Mucosa of rectum (tissue), 2 donors: ENCODE data around the gene PPTC7.
"Not testable (repeated sequence)": the region's sequence is repeated elsewhere in the genome, so short reads cannot be mapped to it uniquely, and the experiment has no call there.

Source experiments
- H3K27ac ChIP-seq, 2 donors: one replicate each; pipeline ENCODE4 v1.7.0; 2013; ENCODE audit warnings: inconsistent platforms in 2 of 2, low read depth in 2 of 2, low read length in 2 of 2
- H3K27me3 ChIP-seq, 2 donors: one replicate each; pipeline ENCODE4 v1.7.0; 2013; ENCODE audit warnings: low read length in 2 of 2; ENCODE audit not compliant: control insufficient read depth in 2 of 2, insufficient read depth in 2 of 2
- H3K36me3 ChIP-seq, 2 donors: one replicate each; pipeline ENCODE4 v1.7.0; 2013; ENCODE audit warnings: low read length in 2 of 2; ENCODE audit not compliant: control insufficient read depth in 2 of 2, insufficient read depth in 2 of 2
- H3K4me1 ChIP-seq, 2 donors: one replicate each; pipeline ENCODE4 v1.7.0; 2013; ENCODE audit warnings: low read length in 2 of 2, mild to moderate bottlenecking in 1 of 2; ENCODE audit not compliant: control insufficient read depth in 2 of 2, insufficient read depth in 2 of 2
- H3K4me3 ChIP-seq, 2 donors: one replicate each; pipeline ENCODE4 v1.7.0; 2013; ENCODE audit warnings: low read length in 2 of 2
- H3K9ac ChIP-seq, 2 donors: one replicate each; pipeline ENCODE4 v1.7.0; 2013; ENCODE audit warnings: low read length in 2 of 2, low read depth in 1 of 2, mild to moderate bottlenecking in 1 of 2
- H3K9me3 ChIP-seq, 2 donors: one replicate each; pipeline ENCODE4 v1.7.0; 2013; ENCODE audit warnings: low read length in 2 of 2; ENCODE audit not compliant: control insufficient read depth in 2 of 2
- donor health status: healthy.
- donor health status: Normal muscosa, but diverticular disease.

The PPTC7 gene

DNA sequence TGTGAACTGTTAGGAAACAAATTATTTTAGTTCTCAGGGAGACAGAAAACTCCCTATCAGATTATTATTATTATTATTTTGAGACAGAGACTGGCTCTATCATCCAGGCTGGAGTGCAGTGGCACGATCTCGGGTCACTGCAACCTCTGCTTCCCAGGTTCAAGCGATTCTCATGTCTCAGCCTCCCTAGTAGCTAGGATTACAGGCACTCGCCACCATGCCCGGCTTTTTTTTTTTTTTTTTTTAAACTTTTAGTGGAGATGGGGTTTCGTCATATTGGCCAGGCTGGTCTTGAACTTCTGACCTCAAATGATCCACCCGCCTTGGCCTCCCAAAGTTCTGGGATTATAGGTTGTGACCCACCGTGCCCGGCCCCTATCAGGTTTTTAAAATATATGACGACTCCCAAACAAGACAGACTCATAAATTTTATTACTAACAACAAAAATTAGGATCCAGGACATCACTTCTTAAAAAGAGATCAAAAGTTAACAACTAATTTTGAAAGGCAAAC is 8.3 kb downstream of the PPTC7 start:
- H3K36me3 ChIP-seq, H3K9me3 ChIP-seq, H3K27me3 ChIP-seq: not testable (repeated sequence)
- Histone ChIP-seq H3K27ac (peak overlapping the region; percentile 56 to 80), H3K4me1 (peaks cover 35 to 47% of the 10 kb centered on the region in 2 donors), H3K9ac (peak overlapping the region in 1 of 2 donors; percentile 38), H3K4me3 (peak overlapping the region in 1 of 2 donors; percentile 27)

DNA sequence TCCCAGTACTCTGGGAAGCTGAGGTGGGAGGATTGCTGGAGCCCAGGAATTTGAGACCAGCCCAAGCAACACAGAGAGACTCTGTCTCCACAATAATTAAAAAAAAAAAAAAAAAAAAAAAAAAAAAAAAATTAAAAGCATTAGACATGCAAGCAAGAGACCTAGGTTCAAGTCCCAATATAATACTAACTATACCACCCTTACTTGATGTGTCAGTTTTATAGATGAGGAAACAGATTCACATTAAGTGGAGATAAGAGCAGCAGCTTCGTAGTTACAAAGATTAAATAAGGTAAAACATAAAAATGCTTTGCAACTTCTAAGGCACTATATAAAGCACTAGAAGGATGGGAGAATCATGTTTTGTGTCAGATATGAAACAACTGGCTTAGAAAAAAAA is 9.1 kb downstream of the PPTC7 start:
- Histone ChIP-seq H3K4me3 (no peak overlapping the region), H3K9ac (no peak overlapping the region), H3K36me3 (no peaks in the 10 kb centered on the region), H3K9me3 (peaks cover 0 to 3% of the 10 kb centered on the region in 2 donors), H3K4me1 (peaks cover 29 to 40% of the 10 kb centered on the region in 2 donors), H3K27ac (peak overlapping the region; percentile 48 to 56), H3K27me3 (no peaks in the 10 kb centered on the region)

GRCh38 chr12:110570798-110571197 is 12.3 kb downstream of the PPTC7 start:
- H3K9ac ChIP-seq, H3K9me3 ChIP-seq, H3K27ac ChIP-seq, H3K4me3 ChIP-seq, H3K36me3 ChIP-seq, H3K27me3 ChIP-seq: not testable (repeated sequence)
- peaks cover 13 to 18% of the 10 kb centered on the region in 2 donors for H3K4me1 ChIP-seq

- not testable (repeated sequence) for H3K9ac ChIP-seq, H3K4me3 ChIP-seq, H3K27me3 ChIP-seq, H3K9me3 ChIP-seq, H3K36me3 ChIP-seq, H3K27ac ChIP-seq
- peaks cover 4 to 15% of the 10 kb centered on the region in 2 donors for H3K4me1 ChIP-seq
Observed at GRCh38 chr12:110569838-110570237, 13.3 kb downstream of the PPTC7 start.

GRCh38 chr12:110568752-110569151 is 14.4 kb downstream of the PPTC7 start:
- Histone ChIP-seq H3K9me3 (peaks cover 0 to 3% of the 10 kb centered on the region in 2 donors), H3K27ac (no peak overlapping the region), H3K9ac (no peak overlapping the region), H3K36me3 (no peaks in the 10 kb centered on the region), H3K4me3 (no peak overlapping the region), H3K4me1 (peaks cover 7 to 16% of the 10 kb centered on the region in 2 donors), H3K27me3 (no peaks in the 10 kb centered on the region)

- H3K9me3 ChIP-seq = peaks cover 0 to 3% of the 10 kb centered on the region in 2 donors
- H3K36me3 ChIP-seq = no peaks in the 10 kb centered on the region
- H3K27me3 ChIP-seq = no peaks in the 10 kb centered on the region
- peaks cover 12 to 17% of the 10 kb centered on the region in 2 donors for H3K4me1 ChIP-seq
- H3K4me3 ChIP-seq = no peak overlapping the region
- no peak overlapping the region for H3K27ac ChIP-seq
- no peak overlapping the region for H3K9ac ChIP-seq
Observed at GRCh38 chr12:110566993-110567392, 16.1 kb downstream of the PPTC7 start.

- Histone ChIP-seq H3K9ac (no peak overlapping the region), H3K27me3 (no peaks in the 10 kb centered on the region)
Observed at GRCh38 chr12:110565894-110566871, 16.9 kb downstream of the PPTC7 start.

DNA sequence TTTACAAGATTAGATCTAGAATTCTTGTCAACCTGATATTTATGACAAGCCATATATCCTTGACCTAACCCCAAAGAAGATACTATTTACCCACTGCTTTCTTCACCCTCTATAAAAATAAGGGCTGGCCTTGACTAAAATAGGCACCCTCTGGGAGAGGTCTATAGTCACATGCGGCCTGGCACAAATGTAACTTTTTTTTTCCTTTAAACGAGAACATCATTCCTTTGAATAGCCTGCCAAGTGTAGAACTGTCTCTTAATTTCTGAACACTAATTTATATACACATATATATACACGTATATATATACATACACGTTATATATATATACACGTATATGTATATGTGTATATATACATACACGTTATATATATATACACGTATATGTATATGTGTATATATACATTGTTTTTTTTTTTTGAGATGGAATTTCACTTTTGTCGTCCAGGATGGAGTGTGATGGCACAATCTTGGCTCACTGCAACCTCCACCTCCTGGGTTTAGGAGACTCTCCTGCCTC is 18.6 kb downstream of the PPTC7 start:
- no peak overlapping the region for H3K9ac ChIP-seq
- H3K36me3 ChIP-seq = no peaks in the 10 kb centered on the region
- peak overlapping the region in 1 of 2 donors; percentile 17 for H3K27ac ChIP-seq
- H3K4me3 ChIP-seq = no peak overlapping the region
- no peaks in the 10 kb centered on the region for H3K9me3 ChIP-seq
- no peaks in the 10 kb centered on the region for H3K27me3 ChIP-seq
- peaks cover 12 to 17% of the 10 kb centered on the region in 2 donors for H3K4me1 ChIP-seq

More at GRCh38 chr12:110565894-110566871, 16.9 kb downstream of the PPTC7 start:
- Histone ChIP-seq H3K4me3 (no peak overlapping the region), H3K9me3 (no peaks in the 10 kb centered on the region), H3K36me3 (no peaks in the 10 kb centered on the region), H3K4me1 (peaks cover 12 to 17% of the 10 kb centered on the region in 2 donors), H3K27ac (no peak overlapping the region)

- Histone ChIP-seq H3K4me3 (no peak overlapping the region), H3K27ac (peak overlapping the region; percentile 7 to 17), H3K9ac (no peak overlapping the region), H3K36me3 (no peaks in the 10 kb centered on the region), H3K27me3 (no peaks in the 10 kb centered on the region), H3K4me1 (peaks cover 12 to 17% of the 10 kb centered on the region in 2 donors), H3K9me3 (no peaks in the 10 kb centered on the region)
Observed at GRCh38 chr12:110563702-110564470, 19.2 kb downstream of the PPTC7 start.
